PFSK-1 (cell line): ENCODE data around the gene KIF13A.

ENCODE experiments used
- FOXP2 ChIP-seq: optimal IDR thresholded peaks from 2 replicates; pipeline ENCODE3; 2011; ENCODE audit warnings: borderline replicate concordance, control low read depth, inconsistent platforms; ENCODE audit not compliant: insufficient read depth; ENCODE audit errors: extremely low read length, extremely low read depth
- POLR2AphosphoS5 ChIP-seq: IDR thresholded peaks from 2 replicates; pipeline ENCODE4 v1.6.1; 2012; ENCODE audit warnings: low read depth, mild to moderate bottlenecking, control low read depth, low read length, moderate library complexity
- SIN3A ChIP-seq: IDR thresholded peaks from 2 replicates; pipeline ENCODE4 v1.6.1; 2012; ENCODE audit warnings: mild to moderate bottlenecking, low read length, moderate library complexity, borderline replicate concordance; ENCODE audit not compliant: insufficient read depth
- TAF1 ChIP-seq: IDR thresholded peaks from 2 replicates; pipeline ENCODE4 v1.6.1; 2012; ENCODE audit warnings: low read length, control low read depth, borderline replicate concordance; ENCODE audit not compliant: insufficient read depth
- TF ChIP-seq, protein P1 (sequence below), 2 experiments: IDR thresholded peaks; 2 replicates each; pipeline versions ENCODE4 v1.6.1 to v1.8.0; 2011 to 2012; ENCODE audit warnings: low read depth in 2 of 2, low read length in 2 of 2, control low read depth in 1 of 2, inconsistent platforms in 1 of 2, mild to moderate bottlenecking in 1 of 2, moderate library complexity in 1 of 2; ENCODE audit not compliant: insufficient read depth in 1 of 2

DNA sequence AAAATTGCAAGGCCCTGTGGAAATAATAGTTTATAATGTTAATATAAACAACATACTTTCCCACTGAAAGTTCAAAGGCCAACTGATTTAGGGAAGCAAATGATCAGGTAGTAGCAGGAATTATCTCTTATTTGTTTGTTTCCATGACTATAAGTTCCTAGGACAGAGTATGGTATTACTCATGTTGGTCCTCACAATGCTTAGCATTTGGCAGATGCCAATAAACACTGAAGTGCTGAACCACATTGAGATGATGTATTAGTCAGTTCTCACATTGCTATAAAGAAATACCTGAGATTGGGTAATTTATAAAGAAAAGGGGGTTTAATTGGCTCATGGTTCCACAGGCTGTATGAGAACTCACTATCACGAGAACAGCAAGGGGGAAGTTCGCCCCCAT lies 151.1 kb downstream of the KIF13A start:
- TF ChIP-seq POLR2AphosphoS5 (no peak), TAF1 (no peak), FOXP2 (no peak), SIN3A (no peak)
- TF ChIP-seq, protein P1, sequence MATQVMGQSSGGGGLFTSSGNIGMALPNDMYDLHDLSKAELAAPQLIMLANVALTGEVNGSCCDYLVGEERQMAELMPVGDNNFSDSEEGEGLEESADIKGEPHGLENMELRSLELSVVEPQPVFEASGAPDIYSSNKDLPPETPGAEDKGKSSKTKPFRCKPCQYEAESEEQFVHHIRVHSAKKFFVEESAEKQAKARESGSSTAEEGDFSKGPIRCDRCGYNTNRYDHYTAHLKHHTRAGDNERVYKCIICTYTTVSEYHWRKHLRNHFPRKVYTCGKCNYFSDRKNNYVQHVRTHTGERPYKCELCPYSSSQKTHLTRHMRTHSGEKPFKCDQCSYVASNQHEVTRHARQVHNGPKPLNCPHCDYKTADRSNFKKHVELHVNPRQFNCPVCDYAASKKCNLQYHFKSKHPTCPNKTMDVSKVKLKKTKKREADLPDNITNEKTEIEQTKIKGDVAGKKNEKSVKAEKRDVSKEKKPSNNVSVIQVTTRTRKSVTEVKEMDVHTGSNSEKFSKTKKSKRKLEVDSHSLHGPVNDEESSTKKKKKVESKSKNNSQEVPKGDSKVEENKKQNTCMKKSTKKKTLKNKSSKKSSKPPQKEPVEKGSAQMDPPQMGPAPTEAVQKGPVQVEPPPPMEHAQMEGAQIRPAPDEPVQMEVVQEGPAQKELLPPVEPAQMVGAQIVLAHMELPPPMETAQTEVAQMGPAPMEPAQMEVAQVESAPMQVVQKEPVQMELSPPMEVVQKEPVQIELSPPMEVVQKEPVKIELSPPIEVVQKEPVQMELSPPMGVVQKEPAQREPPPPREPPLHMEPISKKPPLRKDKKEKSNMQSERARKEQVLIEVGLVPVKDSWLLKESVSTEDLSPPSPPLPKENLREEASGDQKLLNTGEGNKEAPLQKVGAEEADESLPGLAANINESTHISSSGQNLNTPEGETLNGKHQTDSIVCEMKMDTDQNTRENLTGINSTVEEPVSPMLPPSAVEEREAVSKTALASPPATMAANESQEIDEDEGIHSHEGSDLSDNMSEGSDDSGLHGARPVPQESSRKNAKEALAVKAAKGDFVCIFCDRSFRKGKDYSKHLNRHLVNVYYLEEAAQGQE (IDR thresholded peaks at IDR 0.05; ENCODE audit: insufficient read depth in 1 of 2, low read depth in 2 of 2, low read length in 2 of 2): no peak
